Activated B cell treated with CpG ODN at 0.5 μM for 24 hours (primary cell): Measurements from ENCODE around the gene CHST14. TPM values are rescaled to one million over a fixed set of nuclear protein-coding genes. Genes with fewer than 3 reads are reported as not detected.

ENCODE experiments used
- ATAC-seq: fragments of 200-7000 bp; cut with Tn5 transposase; one replicate; pipeline ENCODE4 v1.10.0; 2021; ENCODE audit warnings: low read depth, mild to moderate bottlenecking, moderate library complexity
- CTCF ChIA-PET: fragments of 350-600 bp; sonication (Branson Sonifier 250); formaldehyde crosslinking; loops from one replicate; lab custom pipeline; 2021; ENCODE audit warnings: antibody characterized with exemption; lab: Charles Lee
- POLR2A ChIA-PET: fragments of 350-600 bp; sonication (Branson Sonifier 250); formaldehyde crosslinking; loops from one replicate; lab custom pipeline; 2021; ENCODE audit warnings: antibody characterized with exemption; lab: Charles Lee
- DNase-seq: peaks from one replicate; pipeline ENCODE4 v3.0.0; 2022
- H3K27ac Mint-ChIP-seq: one replicate; pipeline ENCODE4 v1.8.0; 2020; ENCODE audit warnings: mixed read lengths
- H3K27me3 Mint-ChIP-seq: one replicate; pipeline ENCODE4 v1.8.0; 2021; ENCODE audit warnings: mixed read lengths
- H3K36me3 Mint-ChIP-seq: one replicate; pipeline ENCODE4 v1.8.0; 2021; ENCODE audit warnings: low read depth, mixed read lengths
- H3K4me1 Mint-ChIP-seq: one replicate; pipeline ENCODE4 v1.8.0; 2021; ENCODE audit warnings: mixed read lengths
- H3K4me3 Mint-ChIP-seq: one replicate; pipeline ENCODE4 v1.8.0; 2020; ENCODE audit warnings: mild to moderate bottlenecking, mixed read lengths
- H3K9me3 Mint-ChIP-seq: one replicate; pipeline ENCODE4 v1.8.0; 2020; ENCODE audit warnings: mixed read lengths
- intact Hi-C: fragments of 100-400 bp; cut with micrococcal nuclease; formaldehyde crosslinking; loops from one replicate; pipeline ENCODE4 v1.15.1; 2024
- total RNA-seq: library from RNA; stranded (reverse); gene quantifications from 2 replicates; pipeline ENCODE4 v1.2.3, GENCODE V29; 2022
- TF ChIP-seq, protein P1 (sequence below): fragments of 200-600 bp; IDR thresholded peaks from one replicate; pipeline ENCODE4 v1.8.0; 2022; ENCODE audit warnings: antibody characterized with exemption, mild to moderate bottlenecking

Gene CHST14
- total RNA-seq, 1 donor from 2014 or later: 10.2 TPM

DNA sequence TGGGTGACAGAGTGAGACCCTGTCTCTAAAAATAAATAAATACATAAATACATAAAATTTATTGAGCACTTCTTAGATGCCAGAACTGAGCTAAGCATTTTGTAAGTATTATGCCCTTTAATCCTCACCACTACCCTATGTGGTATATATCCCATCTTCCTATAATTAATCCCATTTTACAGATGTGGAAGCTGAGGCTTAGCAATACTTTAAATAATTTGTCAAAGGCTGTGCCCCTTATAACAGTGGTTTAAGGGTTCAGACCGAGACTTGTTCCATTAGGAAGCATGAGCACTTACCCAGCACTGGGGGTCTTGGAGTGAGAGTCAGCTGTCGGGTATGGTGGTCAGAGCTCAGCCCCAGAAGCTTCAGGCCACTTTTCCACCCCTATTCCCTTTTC, 7.5 kb upstream of the CHST14 start:
- POLR2A ChIA-PET: interaction anchor here (1.0 kb wide), 1 partner anchor 13 kb away, joined by 4 read pairs; no protein-coding TSS in a partner anchor

DNA sequence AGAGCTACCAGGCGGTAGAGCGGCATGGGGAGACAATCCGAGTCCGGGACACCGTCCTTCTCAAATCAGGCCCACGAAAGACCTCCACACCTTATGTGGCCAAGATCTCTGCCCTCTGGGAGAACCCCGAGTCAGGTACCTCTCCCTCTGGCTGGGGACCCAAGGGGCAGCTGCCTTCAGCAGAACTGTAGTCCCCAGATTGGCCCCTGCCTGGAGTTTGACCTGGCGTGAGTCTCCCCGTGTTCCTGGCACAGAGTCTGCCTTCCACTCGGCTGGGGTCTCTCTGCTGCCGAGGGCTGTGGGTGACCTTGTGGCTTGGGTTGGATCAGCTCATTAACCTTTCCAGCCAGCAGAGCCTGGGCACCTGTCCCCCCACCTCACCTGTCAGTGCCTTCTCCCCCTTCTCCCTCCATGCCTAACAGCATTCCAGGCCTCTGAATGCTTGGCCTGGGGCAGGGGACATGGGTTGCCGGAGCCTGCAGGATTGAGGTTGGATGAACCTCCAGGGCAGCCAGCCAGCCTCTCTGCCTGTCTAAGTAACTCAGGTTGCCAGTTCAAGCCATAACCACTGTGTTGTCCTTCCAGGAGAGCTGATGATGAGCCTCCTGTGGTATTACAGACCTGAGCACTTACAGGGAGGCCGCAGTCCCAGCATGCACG, 6.8 kb upstream of the CHST14 start:
- Mint-ChIP-seq H3K4me1 (no peaks in the 10 kb centered on the region), H3K27me3 (no peaks in the 10 kb centered on the region), H3K4me3 (no peak overlapping the region), H3K36me3 (peaks cover 40% of the 10 kb centered on the region), H3K9me3 (no peaks in the 10 kb centered on the region), H3K27ac (no peak overlapping the region)
- no peak for ATAC-seq
- DNase-seq: no peak
- intact Hi-C loops: no loop called here
- TF ChIP-seq, protein P1, sequence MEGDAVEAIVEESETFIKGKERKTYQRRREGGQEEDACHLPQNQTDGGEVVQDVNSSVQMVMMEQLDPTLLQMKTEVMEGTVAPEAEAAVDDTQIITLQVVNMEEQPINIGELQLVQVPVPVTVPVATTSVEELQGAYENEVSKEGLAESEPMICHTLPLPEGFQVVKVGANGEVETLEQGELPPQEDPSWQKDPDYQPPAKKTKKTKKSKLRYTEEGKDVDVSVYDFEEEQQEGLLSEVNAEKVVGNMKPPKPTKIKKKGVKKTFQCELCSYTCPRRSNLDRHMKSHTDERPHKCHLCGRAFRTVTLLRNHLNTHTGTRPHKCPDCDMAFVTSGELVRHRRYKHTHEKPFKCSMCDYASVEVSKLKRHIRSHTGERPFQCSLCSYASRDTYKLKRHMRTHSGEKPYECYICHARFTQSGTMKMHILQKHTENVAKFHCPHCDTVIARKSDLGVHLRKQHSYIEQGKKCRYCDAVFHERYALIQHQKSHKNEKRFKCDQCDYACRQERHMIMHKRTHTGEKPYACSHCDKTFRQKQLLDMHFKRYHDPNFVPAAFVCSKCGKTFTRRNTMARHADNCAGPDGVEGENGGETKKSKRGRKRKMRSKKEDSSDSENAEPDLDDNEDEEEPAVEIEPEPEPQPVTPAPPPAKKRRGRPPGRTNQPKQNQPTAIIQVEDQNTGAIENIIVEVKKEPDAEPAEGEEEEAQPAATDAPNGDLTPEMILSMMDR: no peak
- ChIA-PET POLR2A (interaction anchor here (1.0 kb wide), 1 partner anchor 13 kb away, joined by 4 read pairs; no protein-coding TSS in a partner anchor), CTCF (no interaction called here)

More for the DNA sequence above, 7.5 kb upstream of the CHST14 start:
- no peaks in the 10 kb centered on the region for H3K9me3 Mint-ChIP-seq
- TF ChIP-seq, protein P1: no peak
- DNase-seq (no peak), ATAC-seq (no peak)
- peaks cover 40% of the 10 kb centered on the region for H3K36me3 Mint-ChIP-seq
- H3K4me1 Mint-ChIP-seq: no peaks in the 10 kb centered on the region
- CTCF ChIA-PET: interaction anchor here (0.7 kb wide), 1 partner anchor 39 kb away, joined by 3 read pairs; no protein-coding TSS in a partner anchor
- intact Hi-C loops: no loop called here
- no peaks in the 10 kb centered on the region for H3K27me3 Mint-ChIP-seq
- H3K4me3 Mint-ChIP-seq: no peak overlapping the region
- H3K27ac Mint-ChIP-seq: no peak overlapping the region

DNA sequence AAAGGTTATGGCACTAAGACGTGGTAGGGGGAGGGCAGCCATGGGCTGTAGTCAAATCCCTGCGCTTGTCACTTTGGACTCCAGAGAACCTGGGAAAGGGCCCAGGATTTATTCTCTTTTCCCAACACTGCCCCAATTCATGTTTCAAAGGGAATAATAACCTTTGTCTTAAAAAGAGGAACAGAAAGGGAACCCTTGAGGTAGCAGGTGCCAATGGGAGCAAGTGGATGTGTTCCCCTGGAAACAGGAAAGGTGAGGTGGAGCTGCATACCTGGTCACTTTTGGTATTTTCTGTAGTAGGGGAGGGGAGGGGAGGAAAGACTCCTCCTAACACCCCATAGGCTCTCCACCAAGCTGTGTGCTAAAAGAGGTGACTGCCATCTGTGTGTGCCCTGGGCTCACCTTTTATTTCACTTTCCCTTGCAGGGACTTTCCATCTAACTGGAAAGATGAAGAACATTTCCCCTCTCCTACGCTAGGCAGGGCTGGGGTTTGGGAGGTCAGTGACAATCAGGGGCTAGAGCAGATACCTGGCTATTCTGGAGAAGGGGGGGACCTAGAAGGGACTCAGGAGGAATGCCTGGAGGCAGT, 6.1 kb upstream of the CHST14 start:
- no peak overlapping the region for H3K4me3 Mint-ChIP-seq
- intact Hi-C loops: no loop called here

DNA sequence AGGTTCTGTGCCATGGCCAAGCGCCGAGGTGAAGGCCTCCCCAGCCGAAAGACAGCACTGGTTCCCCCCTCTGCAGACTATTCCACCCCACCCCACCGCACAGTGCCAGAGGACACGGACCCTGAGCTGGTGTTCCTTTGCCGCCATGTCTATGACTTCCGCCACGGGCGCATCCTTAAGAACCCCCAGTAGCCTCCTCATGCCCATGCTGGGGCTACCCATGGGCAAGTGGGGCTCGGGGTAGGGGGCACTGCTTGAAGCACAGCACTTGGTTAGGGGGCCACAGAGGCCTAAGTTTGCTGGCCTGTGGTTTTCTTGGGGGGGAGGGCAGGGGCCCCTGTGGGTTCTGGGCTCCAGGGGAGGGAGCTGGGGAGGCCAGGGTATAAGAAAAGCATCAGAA, 4.8 kb upstream of the CHST14 start:
- ChIA-PET CTCF (no interaction called here), POLR2A (interaction anchor here (0.6 kb wide), 1 partner anchor 17 kb away, joined by 9 read pairs; no protein-coding TSS in a partner anchor)
- H3K36me3 Mint-ChIP-seq: peaks cover 37% of the 10 kb centered on the region
- H3K4me1 Mint-ChIP-seq: no peaks in the 10 kb centered on the region
- TF ChIP-seq, protein P1: no peak
- DNase-seq (no peak), ATAC-seq (no peak)
- no peaks in the 10 kb centered on the region for H3K27me3 Mint-ChIP-seq
- intact Hi-C loops: no loop called here
- H3K4me3 Mint-ChIP-seq: no peak overlapping the region
- no peak overlapping the region for H3K27ac Mint-ChIP-seq
- H3K9me3 Mint-ChIP-seq: no peaks in the 10 kb centered on the region

More for the DNA sequence above, 6.1 kb upstream of the CHST14 start:
- Mint-ChIP-seq H3K4me1 (no peaks in the 10 kb centered on the region), H3K9me3 (no peaks in the 10 kb centered on the region), H3K36me3 (peaks cover 37% of the 10 kb centered on the region), H3K27me3 (no peaks in the 10 kb centered on the region), H3K27ac (no peak overlapping the region)
- CTCF ChIA-PET: no interaction called here
- TF ChIP-seq, protein P1: no peak
- POLR2A ChIA-PET: no interaction called here
- DNase-seq: no peak
- ATAC-seq: no peak
